ENCODE results near the gene HPGD.

- no peak for TF ChIP-seq RFX5 (IDR thresholded peaks at IDR 0.05; ENCODE audit: borderline replicate concordance, low read depth, low read length)
- TF ChIP-seq POLR2A (IDR thresholded peaks at IDR 0.05; ENCODE audit: control extremely low read depth in 1 of 2, low read depth in 2 of 2, low read length in 2 of 2) = no peak
- TF ChIP-seq CTCF (IDR thresholded peaks at IDR 0.05; ENCODE audit: control extremely low read depth in 1 of 3, insufficient read depth in 1 of 3, low read depth in 1 of 3, low read length in 3 of 3) = no peak
- no peak for TF ChIP-seq MAX (IDR thresholded peaks at IDR 0.05)
- no peak for TF ChIP-seq SP1 (IDR thresholded peaks at IDR 0.05; ENCODE audit: low read depth, low read length)
Measured at GRCh38 chr4:174549721-174550120, 27.4 kb upstream of the HPGD start.
